Mesodermal cell (in vitro differentiated cells): ENCODE data around the gene KDM4B.

Experiments used
- H3K27ac ChIP-seq: 2 replicates; pipeline ENCODE4 v1.7.0; 2013; ENCODE audit warnings: mild to moderate bottlenecking, low read depth, low read length, moderate library complexity; ENCODE audit not compliant: severe bottlenecking
- H3K36me3 ChIP-seq: 2 replicates; pipeline ENCODE4 v1.7.1; 2013; ENCODE audit warnings: mild to moderate bottlenecking, low read length, moderate library complexity; ENCODE audit not compliant: control insufficient read depth, insufficient read depth
- H3K4me1 ChIP-seq: one replicate; pipeline ENCODE4 v1.7.1; 2013; ENCODE audit warnings: mild to moderate bottlenecking, low read length; ENCODE audit not compliant: insufficient read depth, control insufficient read depth, poor library complexity, severe bottlenecking
- H3K4me3 ChIP-seq: 2 replicates; pipeline ENCODE4 v1.7.0; 2013; ENCODE audit warnings: low read length, control low read depth, mild to moderate bottlenecking; ENCODE audit not compliant: insufficient read depth, poor library complexity, severe bottlenecking; ENCODE audit errors: extremely low read depth
- H3K9me3 ChIP-seq: 2 replicates; pipeline ENCODE4 v1.7.1; 2013; ENCODE audit warnings: mild to moderate bottlenecking, low read length, moderate library complexity; ENCODE audit not compliant: control insufficient read depth
- WGBS, 2 experiments: methylation state at CpG; one replicate each; pipeline ENCODE4 v1.1.5; 2013; ENCODE audit warnings: missing lambda C conversion rate in 2 of 2; ENCODE audit not compliant: insufficient coverage in 2 of 2; 5-methylcytosine and 5-hydroxymethylcytosine counted together

The KDM4B gene

GRCh38 chr19:5200844-5201243 is 231.9 kb downstream of the KDM4B start:
- Histone ChIP-seq H3K27ac (no peak overlapping the region), H3K9me3 (peaks cover 11% of the 10 kb centered on the region), H3K4me1 (no peaks in the 10 kb centered on the region), H3K4me3 (no peak overlapping the region), H3K36me3 (peaks cover 17% of the 10 kb centered on the region)
- 100% methylated on average over 2 of the region's 4 CpGs for WGBS, 2 experiments

DNA sequence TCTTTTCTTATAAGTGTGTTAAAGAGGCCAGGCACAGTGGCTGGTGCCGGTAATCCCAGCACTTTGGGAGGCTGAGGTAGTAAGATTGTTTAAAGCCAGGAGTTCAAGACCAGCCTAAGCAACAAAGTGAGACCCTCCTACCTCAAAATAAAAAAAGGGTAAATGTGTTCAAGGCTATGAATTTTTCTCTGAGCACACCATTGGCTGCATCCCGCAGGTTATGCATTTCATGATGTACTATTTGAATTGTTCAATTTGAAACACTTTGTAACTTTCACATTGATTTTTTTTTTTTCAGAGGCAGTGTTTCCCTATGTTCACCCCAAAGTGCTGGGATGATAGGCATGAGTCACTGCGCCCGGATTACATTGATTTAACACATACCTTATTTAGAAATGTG is 233.6 kb downstream of the KDM4B start:
- Histone ChIP-seq H3K36me3 (peaks cover 30% of the 10 kb centered on the region), H3K27ac (no peak overlapping the region), H3K9me3 (peaks cover 11% of the 10 kb centered on the region), H3K4me3 (no peak overlapping the region), H3K4me1 (no peaks in the 10 kb centered on the region)
- 100% methylated on average over 2 of the region's 4 CpGs; no CpG with 5 or more reads in 1 of the 2 experiments for WGBS, 2 experiments
